ENCODE results near the gene ALPK1.
"Not testable (repeated sequence)": the region's sequence is repeated elsewhere in the genome, so short reads cannot be mapped to it uniquely, and the experiment has no call there.

The ALPK1 gene

GRCh38 chr4:112448306-112449132 lies 151.3 kb downstream of the ALPK1 start:
- DNase-seq (ENCODE audit: low read depth in 1 of 2, low spot score in 1 of 2) = no peak

GRCh38 chr4:112449708-112450107 lies 152.5 kb downstream of the ALPK1 start:
- no peak for DNase-seq (ENCODE audit: low read depth in 1 of 2, low spot score in 1 of 2)

GRCh38 chr4:112451104-112451503 lies 153.9 kb downstream of the ALPK1 start:
- no peak for DNase-seq (ENCODE audit: low read depth in 1 of 2, low spot score in 1 of 2)

GRCh38 chr4:112451831-112452230 lies 154.7 kb downstream of the ALPK1 start:
- DNase-seq (ENCODE audit: low read depth in 1 of 2, low spot score in 1 of 2) = no peak

DNA sequence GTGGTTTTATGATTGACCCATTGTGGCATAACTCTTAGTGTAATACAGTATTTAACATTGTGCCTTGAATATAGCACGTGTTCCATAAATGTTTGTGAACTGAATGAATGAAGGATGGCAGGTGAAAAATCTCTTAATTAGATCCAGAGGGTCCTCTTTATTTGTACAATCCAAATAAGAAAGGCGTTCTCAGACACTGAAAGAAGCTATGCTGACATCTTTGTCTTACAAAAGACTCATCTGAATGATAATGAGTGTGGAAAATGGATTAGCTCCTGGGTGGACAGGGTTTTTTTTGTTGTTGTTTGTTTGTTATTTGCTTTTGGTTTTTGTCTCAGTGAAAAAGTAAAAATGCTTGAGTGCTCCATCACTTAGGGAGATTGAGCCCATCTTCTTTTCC lies 156.2 kb downstream of the ALPK1 start:
- DNase-seq (ENCODE audit: low read depth in 1 of 2, low spot score in 1 of 2) = no peak

- no peak for DNase-seq (ENCODE audit: low read depth in 1 of 2, low spot score in 1 of 2)
Measured at GRCh38 chr4:112472318-112472717, 175.1 kb downstream of the ALPK1 start.

- no peak for DNase-seq (ENCODE audit: low read depth in 1 of 2, low spot score in 1 of 2)
Measured at GRCh38 chr4:112473985-112474384, 176.8 kb downstream of the ALPK1 start.

GRCh38 chr4:112485930-112486329 lies 188.8 kb downstream of the ALPK1 start:
- no peak for DNase-seq (ENCODE audit: low read depth in 1 of 2, low spot score in 1 of 2)

DNA sequence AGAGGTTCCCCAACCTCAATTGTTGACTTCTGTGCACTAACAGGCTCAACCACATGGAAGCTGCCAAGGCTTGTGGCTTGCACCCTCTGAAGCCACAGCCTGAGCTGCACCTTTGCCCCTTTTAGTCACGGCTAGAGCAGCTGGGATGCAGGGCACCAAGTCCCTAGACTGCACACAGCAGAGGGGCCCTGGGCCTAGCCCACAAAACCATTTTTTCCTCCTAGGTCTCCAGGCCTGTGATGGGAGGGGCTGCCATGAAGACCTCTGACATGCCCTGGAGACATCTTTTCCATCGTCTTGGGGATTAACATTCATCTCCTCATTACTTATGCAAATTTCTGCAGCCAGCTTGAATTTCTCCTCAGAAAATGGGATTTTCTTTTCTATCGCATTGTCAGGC lies 193.6 kb downstream of the ALPK1 start:
- not testable (repeated sequence) for DNase-seq (ENCODE audit: low read depth in 1 of 2, low spot score in 1 of 2)

Measured in activated T-helper 1 cell treated with anti-CD3 and anti-CD28 coated beads, Interleukin-2, amount 50 U/mL, for 16 hours (primary cell).